GM21381 (cell line): Measurements from ENCODE around the gene PLAGL1.

Experiments used
- ATAC-seq: cut with Tn5 transposase; IDR thresholded peaks from one replicate; pipeline ENCODE4 v1.9.1; 2021; ENCODE audit warnings: mild to moderate bottlenecking, moderate library complexity; ENCODE audit not compliant: unreplicated experiment

The PLAGL1 gene

DNA sequence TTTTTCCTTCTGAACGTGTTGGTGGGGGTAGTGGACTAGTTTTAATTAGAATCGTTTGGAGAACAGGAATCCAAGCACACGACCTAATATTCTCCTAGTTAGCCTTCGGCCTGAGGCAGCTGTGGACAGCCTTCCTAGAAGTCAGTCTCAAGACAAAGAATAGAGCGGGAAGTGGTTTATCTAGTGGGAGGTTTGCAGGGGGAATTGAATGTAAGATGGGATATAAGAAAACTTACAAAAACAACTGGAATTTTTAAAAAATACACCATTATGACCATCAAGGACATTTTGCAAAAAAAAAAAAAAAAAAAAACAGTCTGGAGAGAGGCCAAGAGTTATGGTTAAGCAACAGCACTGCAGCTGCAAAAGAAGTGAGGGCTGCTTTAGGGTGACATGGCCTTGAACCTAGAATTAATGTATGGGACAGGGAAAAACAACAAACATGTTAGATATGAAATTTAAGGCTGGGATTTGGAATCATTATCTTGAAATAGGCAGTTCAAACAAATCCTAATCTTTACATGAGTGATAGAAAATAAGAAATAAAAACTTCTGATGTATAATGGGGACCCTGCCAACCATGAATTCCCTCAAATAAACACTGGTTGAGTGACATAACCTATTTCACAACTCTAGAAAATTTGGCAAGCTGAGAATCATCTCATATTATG, 40.2 kb downstream of the PLAGL1 start:
- ATAC-seq, result no peak

DNA sequence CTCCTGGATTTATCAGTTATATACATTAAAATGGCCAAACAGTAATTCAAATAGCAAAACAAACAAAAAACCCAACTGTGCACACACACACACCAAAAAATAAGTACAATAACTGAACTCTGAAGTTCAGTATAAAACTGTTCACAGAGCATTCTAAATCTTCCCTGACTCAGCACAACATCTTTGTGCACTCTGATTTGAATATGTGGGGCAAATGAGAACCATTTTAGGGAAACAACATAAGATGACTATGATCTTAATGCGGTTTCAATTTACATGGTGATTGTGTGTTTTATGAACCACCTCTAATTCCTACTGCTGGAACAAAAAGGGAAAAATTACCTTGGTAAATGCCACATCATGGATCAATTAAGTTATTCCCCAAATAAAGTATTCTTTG, 41.7 kb downstream of the PLAGL1 start:
- no peak for ATAC-seq

GRCh38 chr6:143965503-143966171, 42.4 kb downstream of the PLAGL1 start:
- ATAC-seq, result no peak

GRCh38 chr6:143964674-143965081, 43.4 kb downstream of the PLAGL1 start:
- ATAC-seq, result no peak

DNA sequence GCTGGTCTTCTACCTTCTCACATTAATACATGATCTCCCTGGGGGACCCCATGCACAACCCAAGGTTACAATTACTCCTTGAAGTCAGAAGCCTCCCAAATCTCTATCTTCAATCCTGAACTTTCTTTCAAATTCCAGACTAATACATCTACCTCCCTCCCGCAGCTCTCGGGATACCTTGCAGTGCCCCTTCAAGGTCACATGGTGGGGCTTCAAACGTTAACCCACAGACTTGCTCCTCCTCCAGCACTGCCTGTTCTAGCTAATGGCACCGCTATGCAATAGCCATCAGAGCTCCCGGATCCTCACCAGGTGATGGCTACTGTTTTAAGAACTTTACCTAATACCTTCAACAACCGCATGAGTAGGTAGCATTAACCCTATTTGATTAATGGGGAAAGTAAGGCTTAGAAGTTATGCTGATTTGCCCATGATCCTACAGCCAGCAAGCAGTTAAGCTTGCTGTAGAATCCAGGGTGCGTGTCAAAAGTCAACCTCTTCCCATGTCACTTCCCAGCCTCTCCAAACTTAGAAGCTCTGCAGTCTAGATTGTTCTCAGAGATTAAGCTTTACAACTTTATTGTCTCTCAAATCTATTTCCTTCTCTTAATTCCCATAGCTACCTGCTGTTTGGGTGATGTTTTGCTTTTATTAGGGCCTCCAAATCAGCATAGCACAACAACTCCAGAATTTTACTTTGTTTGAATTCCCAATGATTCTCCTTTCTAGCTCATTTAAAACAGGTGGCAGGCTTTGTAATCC, 44.7 kb downstream of the PLAGL1 start:
- no peak for ATAC-seq

DNA sequence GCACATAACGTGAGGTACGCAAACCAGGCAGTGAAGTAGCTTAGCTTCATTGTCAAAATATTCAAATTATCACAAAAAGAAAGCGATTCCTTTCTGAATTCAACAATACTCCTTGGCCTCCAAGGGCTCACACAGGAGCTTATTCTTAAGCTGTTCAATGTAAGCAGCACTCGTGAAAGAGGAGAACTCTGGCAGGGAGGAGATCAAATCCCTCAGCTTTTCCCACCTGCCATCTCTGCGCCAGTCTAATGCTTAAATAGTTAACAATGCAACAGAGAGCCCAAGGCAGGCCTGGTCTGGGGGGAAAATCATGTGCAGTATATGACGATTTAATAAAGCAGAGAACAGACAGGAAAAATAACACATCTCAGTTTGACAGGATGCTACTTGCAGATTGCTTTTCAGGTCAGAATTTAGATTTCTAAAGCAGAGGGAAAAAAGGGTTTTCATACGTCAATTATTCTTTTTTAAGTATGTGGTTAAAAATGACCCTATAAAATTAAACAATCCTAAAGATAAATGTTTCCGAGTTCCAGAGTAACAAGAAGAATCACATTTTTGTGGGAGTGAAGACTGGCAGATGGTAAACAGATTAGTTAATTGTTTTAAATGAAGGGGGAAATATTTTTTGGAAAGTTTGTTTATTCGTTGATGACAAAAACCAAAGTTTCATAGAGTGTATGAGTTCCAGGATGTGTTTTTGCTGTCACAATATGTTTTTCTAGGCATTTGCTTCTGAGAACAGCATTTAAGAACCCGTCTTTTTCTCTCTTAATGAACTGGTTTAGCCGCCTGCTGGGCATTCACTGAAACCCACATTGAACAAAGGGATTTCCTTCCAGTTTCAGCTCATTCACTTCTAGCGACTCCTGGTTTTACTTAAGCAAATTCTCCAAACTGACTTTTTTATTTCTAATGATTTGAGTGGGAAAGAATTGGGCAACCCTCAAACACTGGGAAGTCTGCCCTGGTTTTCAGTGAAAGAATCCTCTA, 45.9 kb downstream of the PLAGL1 start:
- ATAC-seq, result no peak

DNA sequence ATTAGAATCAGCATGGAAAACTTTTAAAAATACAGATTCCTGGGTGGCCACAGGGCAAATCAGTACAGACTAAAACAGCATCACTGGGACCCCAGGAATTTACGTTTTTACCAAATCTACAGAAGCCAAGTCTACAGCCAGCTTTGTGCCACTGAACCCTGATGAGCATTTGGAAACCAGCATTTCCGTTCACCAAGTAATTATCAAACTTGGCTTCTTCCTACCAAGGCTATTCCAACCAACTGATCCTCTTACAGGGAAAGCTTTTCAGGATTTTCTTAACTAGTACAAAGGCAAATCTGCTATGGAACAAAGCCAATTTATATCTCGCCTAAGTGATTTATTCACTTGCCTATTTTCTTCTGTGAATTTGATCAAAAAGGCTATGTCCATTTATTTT, 47.0 kb downstream of the PLAGL1 start:
- ATAC-seq, result no peak

- ATAC-seq, result no peak
Observed at GRCh38 chr6:143959927-143960326, 48.1 kb downstream of the PLAGL1 start.

GRCh38 chr6:143958839-143959399, 49.1 kb downstream of the PLAGL1 start:
- no peak for ATAC-seq

DNA sequence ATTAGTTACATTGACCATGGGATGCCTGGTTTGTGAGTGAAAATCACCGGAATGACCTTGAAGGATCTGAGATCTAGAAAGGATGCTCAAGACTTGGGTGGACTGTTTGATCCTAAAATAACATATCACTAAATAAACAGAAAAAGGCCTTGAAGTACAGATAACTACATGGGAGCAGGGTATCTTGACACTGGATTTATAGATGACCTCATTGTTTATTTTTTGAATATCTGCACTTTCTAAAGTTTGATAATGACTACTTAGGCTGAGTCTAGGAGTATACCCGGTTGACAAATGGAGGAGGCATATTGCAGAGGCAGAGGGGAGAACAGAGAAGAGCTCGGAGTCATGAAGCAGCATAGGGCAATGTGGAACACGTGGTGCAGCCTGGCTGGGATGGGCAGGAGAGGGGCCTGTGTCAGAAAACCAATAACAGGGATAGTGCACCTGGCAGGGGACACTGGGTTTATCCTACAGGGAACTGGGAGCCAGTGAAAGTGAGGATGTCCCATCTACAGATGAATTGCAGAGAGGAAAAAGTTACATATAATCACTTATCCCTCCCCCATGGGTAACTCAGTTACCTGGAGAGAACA, 50.3 kb downstream of the PLAGL1 start:
- ATAC-seq, result no peak

- no peak for ATAC-seq
Observed at GRCh38 chr6:143955971-143956370, 52.1 kb downstream of the PLAGL1 start.

DNA sequence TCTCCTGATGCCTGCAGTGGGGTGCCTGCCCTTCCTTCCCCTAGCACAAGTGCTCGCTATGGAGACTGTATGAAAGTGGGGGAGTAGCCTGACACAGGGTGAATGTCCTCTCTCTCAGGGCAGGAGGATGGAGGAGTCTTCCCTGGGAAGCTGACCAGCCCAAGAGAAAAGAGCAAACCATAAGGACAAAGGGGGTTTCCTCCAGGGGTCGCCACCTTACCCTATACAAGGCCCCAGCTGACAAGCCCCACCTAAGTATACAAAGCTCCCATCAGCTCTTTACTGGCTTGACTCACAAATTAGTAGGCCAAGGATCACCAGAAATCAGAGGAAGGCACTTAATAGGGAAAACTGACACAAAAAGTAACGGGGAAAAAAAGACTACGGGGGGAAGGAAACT, 54.1 kb downstream of the PLAGL1 start:
- ATAC-seq, result no peak

- ATAC-seq, result no peak
Observed at GRCh38 chr6:143952947-143953701, 54.9 kb downstream of the PLAGL1 start.

DNA sequence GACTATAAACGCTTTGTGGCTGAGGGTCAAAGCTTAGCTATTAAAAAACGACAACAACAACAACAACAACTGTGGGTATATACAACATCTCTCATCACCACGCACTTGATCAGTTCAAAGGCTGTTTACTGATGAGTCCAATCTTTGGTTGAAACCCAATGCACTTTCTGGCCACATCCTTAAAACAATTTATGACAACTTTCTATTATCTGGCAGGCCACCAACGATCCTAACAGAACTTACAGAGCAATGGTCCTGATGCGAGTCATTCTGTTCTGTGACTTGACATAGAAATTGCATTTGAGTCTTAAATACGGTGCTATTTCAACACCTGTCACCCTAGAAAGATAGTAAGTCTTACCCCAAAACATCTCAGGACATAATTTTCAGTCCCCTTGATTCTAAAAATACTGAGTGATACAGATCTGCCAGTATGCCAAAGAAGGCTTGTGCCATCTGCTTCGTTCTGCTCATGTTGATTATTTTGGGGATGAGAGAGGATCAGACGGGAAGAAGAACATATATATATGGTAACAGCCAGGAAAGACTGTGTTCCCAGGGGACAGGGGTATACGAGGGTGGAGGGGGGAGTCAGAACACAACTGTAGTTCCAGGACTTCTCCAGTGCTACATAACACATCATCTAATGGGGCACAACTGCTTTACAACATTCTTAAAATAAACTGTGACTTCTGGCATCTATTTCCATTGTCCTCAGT, 55.8 kb downstream of the PLAGL1 start:
- ATAC-seq, result no peak

DNA sequence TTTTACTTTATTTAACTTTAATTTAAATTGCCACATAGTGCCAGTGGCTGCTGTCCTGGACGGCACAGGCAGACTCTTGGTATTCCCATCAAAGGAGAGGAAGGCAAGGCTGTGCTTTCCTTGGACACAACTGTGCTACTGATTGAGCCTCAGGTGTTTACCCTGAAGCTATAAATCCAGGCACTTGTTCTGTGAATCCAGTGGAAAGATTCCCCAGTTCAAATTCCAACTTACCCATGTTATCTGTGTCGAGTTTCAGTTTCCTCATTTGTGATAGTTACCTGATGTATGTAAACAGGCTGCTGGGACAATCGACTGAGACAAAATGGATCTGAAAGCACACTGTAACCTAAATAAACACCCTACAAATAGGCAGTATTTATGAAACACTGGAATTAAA, 57.2 kb downstream of the PLAGL1 start:
- ATAC-seq, result no peak

DNA sequence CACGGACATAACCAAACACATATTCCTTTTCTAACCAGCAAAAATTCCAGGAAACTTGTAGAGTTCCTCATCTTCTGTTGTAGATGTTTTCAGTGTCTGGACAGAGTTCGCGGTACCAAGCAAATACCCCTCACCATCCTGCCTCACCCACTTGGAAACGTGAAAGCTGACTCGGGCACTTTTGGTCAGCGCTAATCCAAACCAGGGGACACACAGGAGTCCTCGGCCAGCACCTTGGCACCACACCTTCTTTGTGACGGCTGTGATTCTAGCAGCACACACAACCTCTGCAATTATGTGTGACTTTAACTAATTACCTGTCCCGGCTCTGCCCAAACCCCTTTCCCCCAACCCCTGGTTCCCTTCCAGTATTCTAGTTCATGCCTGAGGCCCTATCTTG, 58.1 kb downstream of the PLAGL1 start:
- no peak for ATAC-seq

DNA sequence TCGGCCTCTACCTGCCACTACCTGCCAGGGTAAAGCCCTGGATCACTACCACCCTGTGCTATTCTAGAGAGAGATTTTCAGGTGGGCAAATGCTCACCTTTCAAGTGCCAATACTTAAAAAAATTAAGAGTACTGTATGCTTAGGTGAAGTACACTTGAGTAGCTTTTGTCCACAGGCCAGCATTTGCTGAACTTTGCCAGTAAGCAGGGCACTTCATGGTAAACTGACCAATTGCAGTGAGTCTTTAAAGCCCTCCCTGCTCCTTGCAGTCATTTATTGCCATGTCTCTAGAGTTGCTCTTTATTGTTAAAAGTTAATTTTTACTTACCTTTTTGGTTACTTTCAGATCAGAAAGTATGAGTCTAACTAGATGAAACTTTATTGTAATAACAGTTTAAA, 58.5 kb downstream of the PLAGL1 start:
- no peak for ATAC-seq

DNA sequence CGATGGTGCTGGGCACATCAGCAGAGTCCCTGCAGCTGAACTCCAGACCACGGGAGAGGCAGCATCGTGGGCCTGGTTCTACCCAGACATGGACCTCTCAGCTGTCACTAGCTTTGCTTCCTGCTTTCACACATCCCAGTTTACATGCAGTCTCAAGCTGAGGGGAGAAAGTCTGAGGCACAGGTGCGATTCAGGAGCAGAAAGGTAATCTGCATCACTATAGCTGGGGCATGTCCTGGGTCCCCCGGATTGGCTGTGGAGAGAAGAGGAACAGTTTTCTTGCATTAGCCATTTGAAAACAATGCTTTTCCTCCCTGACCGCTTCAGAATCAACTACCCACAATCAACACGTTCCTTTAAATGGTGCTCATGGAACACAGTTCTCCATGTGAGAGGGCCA, 59.9 kb downstream of the PLAGL1 start:
- ATAC-seq, result no peak
